Gastrocnemius medialis (tissue), 4 donors: Measurements from ENCODE around the gene PNPLA6. TPM values are rescaled to one million over a fixed set of nuclear protein-coding genes. Genes with fewer than 3 reads are reported as not detected.
A peak's percentile ranks its signal among the peaks of the same experiment; 100 is the strongest.

ENCODE experiments used
- ATAC-seq, 2 donors: fragments of 150-250 bp; one replicate each; pipeline ENCODE4 v1.9.1; 2016
- DNase-seq, 2 donors: peaks; one replicate each; pipeline ENCODE4 v3.0.0-alpha.2; 2019
- H3K27ac ChIP-seq, 4 donors: fragments of 200-600 bp; sonication (generic); 1 replicate in 1 of 4; 2 replicates in 3 of 4; pipeline ENCODE4 v1.5.1; 2016 to 2018; ENCODE audit warnings: mild to moderate bottlenecking in 2 of 4, moderate library complexity in 1 of 4
- H3K27me3 ChIP-seq, 3 donors: fragments of 200-600 bp; sonication (generic) in 2 of 3; 1 replicate in 1 of 3; 2 replicates in 2 of 3; pipeline versions ENCODE4 v1.5.1 to v1.6.0; 2016 to 2019; ENCODE audit warnings: mild to moderate bottlenecking in 1 of 3, moderate library complexity in 1 of 3
- H3K36me3 ChIP-seq, 2 donors: fragments of 200-600 bp; sonication (generic) in 1 of 2; one replicate each; pipeline ENCODE4 v1.5.1; 2017 to 2018
- H3K4me1 ChIP-seq, 2 donors: fragments of 200-600 bp; sonication (generic) in 1 of 2; one replicate each; pipeline ENCODE4 v1.5.1; 2016 to 2017; ENCODE audit warnings: mild to moderate bottlenecking in 2 of 2
- H3K4me3 ChIP-seq, 4 donors: fragments of 200-600 bp; sonication (generic) in 3 of 4; 1 replicate in 1 of 4; 2 replicates in 3 of 4; pipeline ENCODE4 v1.5.1; 2016 to 2019; ENCODE audit warnings: mild to moderate bottlenecking in 2 of 4
- H3K9me3 ChIP-seq, 3 donors: fragments of 200-600 bp; sonication (generic) in 2 of 3; 1 replicate in 1 of 3; 2 replicates in 2 of 3; pipeline ENCODE4 v1.5.1; 2016 to 2019
- CTCF ChIP-seq, 5 experiments: fragments of 450-650 bp in 3 of 5; fragments of 200-600 bp in 2 of 5; sonication (generic) in 2 of 5; IDR thresholded peaks in 4 of 5; conservative IDR thresholded peaks in 1 of 5; 1 replicate in 4 of 5; 2 replicates in 1 of 5; pipeline ENCODE4 v1.5.1; 2016 to 2019; ENCODE audit warnings: antibody characterized with exemption in 5 of 5, mild to moderate bottlenecking in 3 of 5, moderate library complexity in 3 of 5
- POLR2A ChIP-seq, 2 donors: fragments of 450-650 bp; IDR thresholded peaks; one replicate each; pipeline ENCODE4 v1.6.1; 2017; ENCODE audit warnings: antibody characterized with exemption in 2 of 2, mild to moderate bottlenecking in 2 of 2, moderate library complexity in 2 of 2
- in situ Hi-C, 4 donors: fragments of 200-750 bp; cut with MboI; loops; one replicate each; pipeline versions ENCODE4 v1.15.0 to v1.8.0; 2017; ENCODE audit warnings: low sequenced_read_pairs in 4 of 4
- intact Hi-C: fragments of 100-400 bp; cut with DNase I; formaldehyde crosslinking; loops from one replicate; pipeline ENCODE4 v1.15.1; 2023; ENCODE audit warnings: low total_unique reads
- total RNA-seq, 4 donors: library from RNA; depleted of rRNA; stranded (reverse); fragments of >200 nt; gene quantifications; one replicate each; pipeline versions ENCODE4 v1.1.0 to v1.2.3, GENCODE V29; 2016

Gene PNPLA6
- total RNA-seq, 4 donors from 2014 or later, result 61.4 to 101 (median 75.1) TPM

- Histone ChIP-seq H3K4me3 (peak within 1 kb of the TSS; percentile 67 to 95 (median 85)), H3K4me1 (peaks cover 15 to 19% of the 10 kb centered on the region in 2 donors), H3K36me3 (peaks cover 0 to 21% of the 10 kb centered on the region in 2 donors), H3K9me3 (no peaks in the 10 kb centered on the region), H3K27me3 (no peaks in the 10 kb centered on the region), H3K27ac (peak within 1 kb of the TSS; percentile 48 to 84 (median 70))
- peak; percentile 52 to 71 for TF ChIP-seq POLR2A (IDR thresholded peaks at IDR 0.05)
- peak in 2 of 5 experiments; percentile 66 to 73 for TF ChIP-seq CTCF (IDR thresholded peaks at IDR 0.05 in 4 of 5, conservative IDR thresholded peaks at IDR 0.05 in 1 of 5)
- in situ Hi-C loops, result no loop called here
- peak; percentile 99 for DNase-seq
- peak; percentile 92 to 93 for ATAC-seq
- intact Hi-C loops, result loop anchor here (1.0 to 2.0 kb wide), 4 partner anchors 12 to 423 kb away; partner anchors contain the start of genes PET100, PEX11G and XAB2
These were observed 13.2 kb upstream of the PNPLA6 start, which contains the start of gene MCOLN1 for GRCh38 chr19:7522072-7522922. MCOLN1 (plus strand) TSS chr19:7522624; CDS start chr19:7522751, 127 bp downstream.

DNA sequence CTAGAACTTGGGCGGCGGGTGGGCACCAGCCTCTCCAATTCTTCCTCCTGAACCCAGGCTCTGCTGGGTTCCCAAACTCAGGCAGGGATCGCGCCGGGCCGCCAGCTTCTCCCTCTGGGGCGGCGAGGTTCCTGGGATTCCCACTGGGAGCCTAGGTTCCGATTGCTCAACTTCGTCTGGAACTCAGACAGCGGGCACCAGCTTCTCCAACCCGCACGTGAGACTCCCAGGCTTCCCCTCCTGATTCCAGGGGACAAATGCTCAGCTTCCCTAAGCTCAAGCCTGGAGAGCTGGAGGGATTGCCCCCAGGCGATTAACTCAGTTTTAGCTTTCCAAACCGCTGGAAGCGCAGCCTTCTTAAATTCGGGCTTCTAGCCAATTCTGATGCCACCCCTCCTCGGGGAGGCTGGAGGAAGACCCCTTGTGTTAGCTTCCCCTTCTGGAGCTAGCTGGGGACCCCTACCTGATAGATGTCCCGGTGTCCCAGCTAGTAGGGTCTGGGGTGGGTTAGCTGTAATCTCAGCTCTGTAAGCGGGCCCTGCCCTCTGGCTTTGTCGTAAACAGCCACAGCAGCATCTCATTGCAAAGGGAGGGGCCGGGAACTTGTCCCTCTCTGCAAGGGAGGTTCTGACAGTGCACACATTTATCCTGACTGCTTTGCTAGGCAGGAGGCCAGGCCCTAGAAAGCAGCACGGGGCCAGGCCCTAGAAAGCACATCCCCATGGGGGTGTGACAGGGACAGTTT is 12.4 kb upstream of the PNPLA6 start:
- peaks cover 0 to 29% of the 10 kb centered on the region in 2 donors for H3K36me3 ChIP-seq

GRCh38 chr19:7524523-7524922 is 11.0 kb upstream of the PNPLA6 start:
- intact Hi-C loops, result no loop called here
- no peak overlapping the region for H3K4me3 ChIP-seq
- TF ChIP-seq POLR2A (IDR thresholded peaks at IDR 0.05), result no peak
- TF ChIP-seq CTCF (IDR thresholded peaks at IDR 0.05 in 4 of 5, conservative IDR thresholded peaks at IDR 0.05 in 1 of 5), result no peak
- DNase-seq, result no peak
- H3K27ac ChIP-seq, result no peak overlapping the region
- in situ Hi-C loops, result no loop called here
- no peak for ATAC-seq
- H3K27me3 ChIP-seq, result no peaks in the 10 kb centered on the region
- no peaks in the 10 kb centered on the region for H3K9me3 ChIP-seq
- H3K4me1 ChIP-seq, result peaks cover 15 to 19% of the 10 kb centered on the region in 2 donors
- peaks cover 0 to 43% of the 10 kb centered on the region in 2 donors for H3K36me3 ChIP-seq

More for the DNA sequence above, 12.4 kb upstream of the PNPLA6 start:
- Histone ChIP-seq H3K4me1 (peaks cover 15 to 19% of the 10 kb centered on the region in 2 donors), H3K27ac (peak overlapping the region; percentile 32 to 84 (median 70)), H3K9me3 (no peaks in the 10 kb centered on the region), H3K4me3 (peak overlapping the region; percentile 67 to 95 (median 85)), H3K27me3 (no peaks in the 10 kb centered on the region)
- in situ Hi-C loops, result no loop called here
- DNase-seq (no peak), ATAC-seq (peak in 1 of 2 donors; percentile 3)
- TF ChIP-seq POLR2A (IDR thresholded peaks at IDR 0.05), result peak in 1 of 2 donors; percentile 4
- no peak for TF ChIP-seq CTCF (IDR thresholded peaks at IDR 0.05 in 4 of 5, conservative IDR thresholded peaks at IDR 0.05 in 1 of 5)
- intact Hi-C loops, result loop anchor here (1.0 to 2.0 kb wide), 4 partner anchors 11 to 424 kb away; partner anchors contain the start of genes PET100, PEX11G and XAB2

- in situ Hi-C loops (loop anchor here in 1 of 4 donors (25.0 kb wide), 1 partner anchor 138 kb away; no protein-coding TSS in a partner anchor), intact Hi-C loops (no loop called here)
- Histone ChIP-seq H3K9me3 (no peaks in the 10 kb centered on the region), H3K4me3 (no peak overlapping the region), H3K27ac (no peak overlapping the region), H3K36me3 (peaks cover 0 to 49% of the 10 kb centered on the region in 2 donors), H3K4me1 (peaks cover 15 to 19% of the 10 kb centered on the region in 2 donors), H3K27me3 (no peaks in the 10 kb centered on the region)
- TF ChIP-seq POLR2A (IDR thresholded peaks at IDR 0.05) (no peak), CTCF (IDR thresholded peaks at IDR 0.05 in 4 of 5, conservative IDR thresholded peaks at IDR 0.05 in 1 of 5) (no peak)
- DNase-seq (no peak), ATAC-seq (no peak)
These were observed 10.4 kb upstream of the PNPLA6 start for GRCh38 chr19:7524992-7525739.
